ENCODE measurements around the gene HIP1. TPM values are rescaled to one million over a fixed set of nuclear protein-coding genes. Genes with fewer than 3 reads are reported as not detected.

HIP1 gene
- total RNA-seq, 1 experiment from 2014 or later = 13.7 TPM

DNA sequence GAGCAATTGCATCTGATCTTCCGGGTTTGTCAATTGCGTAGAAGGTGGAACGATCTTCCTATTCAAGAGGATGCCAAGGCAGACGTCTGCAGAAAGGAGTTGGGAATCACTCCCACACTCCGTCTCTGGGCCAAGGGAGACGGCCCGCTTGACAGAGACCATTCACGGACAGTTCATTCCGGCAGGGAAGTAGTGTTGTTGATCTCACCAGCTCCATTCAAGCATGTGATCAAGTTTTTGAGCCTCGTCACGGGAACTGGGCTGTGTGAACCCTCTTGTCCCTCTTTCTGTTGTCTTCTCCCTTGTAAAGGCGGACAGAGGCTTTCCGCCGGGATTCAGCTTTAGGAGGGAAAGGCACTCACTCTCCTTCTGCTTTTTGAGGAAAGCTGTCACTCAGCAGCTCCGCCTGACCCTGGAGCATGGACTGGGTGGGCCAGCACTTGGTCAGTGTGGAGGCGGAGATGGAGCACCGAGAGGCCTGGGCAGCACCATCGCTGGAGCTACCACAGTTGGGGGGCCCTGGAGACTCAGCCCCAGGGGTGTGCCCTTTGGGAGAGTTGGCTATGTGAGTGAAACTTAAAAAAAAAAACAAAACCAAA lies 201.7 kb downstream of the HIP1 start:
- Histone ChIP-seq H3K4me1 (no peaks in the 10 kb centered on the region), H3K9me3 (no peaks in the 10 kb centered on the region), H3K27me3 (replicated peaks; ENCODE audit: control insufficient read depth, insufficient read depth, low read length) (no peaks in the 10 kb centered on the region), H3K4me3 (ENCODE audit: low read depth, low read length) (no peak overlapping the region), H3K36me3 (ENCODE audit: control insufficient read depth, insufficient read depth, low read length) (no peaks in the 10 kb centered on the region)
- intact Hi-C loops (cut with micrococcal nuclease; ENCODE audit: unreplicated experiment) = no loop called here
- no peaks in the 10 kb centered on the region for H3K27me3 Mint-ChIP-seq (ENCODE audit: insufficient read depth, unreplicated experiment)
- BruUV-seq (replicated peaks) = no TSS peak
- POLR2A ChIA-PET = no interaction called here
- peaks cover 4% of the 10 kb centered on the region for H3K36me3 Mint-ChIP-seq (ENCODE audit: insufficient read depth, unreplicated experiment)
- no peaks in the 10 kb centered on the region for H3K4me1 Mint-ChIP-seq (ENCODE audit: low read depth, unreplicated experiment)
- TF ChIP-seq, protein P1, sequence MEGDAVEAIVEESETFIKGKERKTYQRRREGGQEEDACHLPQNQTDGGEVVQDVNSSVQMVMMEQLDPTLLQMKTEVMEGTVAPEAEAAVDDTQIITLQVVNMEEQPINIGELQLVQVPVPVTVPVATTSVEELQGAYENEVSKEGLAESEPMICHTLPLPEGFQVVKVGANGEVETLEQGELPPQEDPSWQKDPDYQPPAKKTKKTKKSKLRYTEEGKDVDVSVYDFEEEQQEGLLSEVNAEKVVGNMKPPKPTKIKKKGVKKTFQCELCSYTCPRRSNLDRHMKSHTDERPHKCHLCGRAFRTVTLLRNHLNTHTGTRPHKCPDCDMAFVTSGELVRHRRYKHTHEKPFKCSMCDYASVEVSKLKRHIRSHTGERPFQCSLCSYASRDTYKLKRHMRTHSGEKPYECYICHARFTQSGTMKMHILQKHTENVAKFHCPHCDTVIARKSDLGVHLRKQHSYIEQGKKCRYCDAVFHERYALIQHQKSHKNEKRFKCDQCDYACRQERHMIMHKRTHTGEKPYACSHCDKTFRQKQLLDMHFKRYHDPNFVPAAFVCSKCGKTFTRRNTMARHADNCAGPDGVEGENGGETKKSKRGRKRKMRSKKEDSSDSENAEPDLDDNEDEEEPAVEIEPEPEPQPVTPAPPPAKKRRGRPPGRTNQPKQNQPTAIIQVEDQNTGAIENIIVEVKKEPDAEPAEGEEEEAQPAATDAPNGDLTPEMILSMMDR (IDR thresholded peaks at IDR 0.05; ENCODE audit: insufficient read depth in 1 of 2, low read depth in 1 of 2, low read length in 1 of 2, severe bottlenecking in 1 of 2, unreplicated experiment in 1 of 2) = no peak
- H3K9me3 Mint-ChIP-seq (ENCODE audit: unreplicated experiment) = no peaks in the 10 kb centered on the region
- CTCF ChIA-PET = no interaction called here
- no peak overlapping the region for H3K27ac Mint-ChIP-seq (ENCODE audit: unreplicated experiment)
- DNase-seq = peak in 1 of 2 experiments; percentile 7
- no peak overlapping the region for H3K4me3 Mint-ChIP-seq (ENCODE audit: unreplicated experiment)

DNA sequence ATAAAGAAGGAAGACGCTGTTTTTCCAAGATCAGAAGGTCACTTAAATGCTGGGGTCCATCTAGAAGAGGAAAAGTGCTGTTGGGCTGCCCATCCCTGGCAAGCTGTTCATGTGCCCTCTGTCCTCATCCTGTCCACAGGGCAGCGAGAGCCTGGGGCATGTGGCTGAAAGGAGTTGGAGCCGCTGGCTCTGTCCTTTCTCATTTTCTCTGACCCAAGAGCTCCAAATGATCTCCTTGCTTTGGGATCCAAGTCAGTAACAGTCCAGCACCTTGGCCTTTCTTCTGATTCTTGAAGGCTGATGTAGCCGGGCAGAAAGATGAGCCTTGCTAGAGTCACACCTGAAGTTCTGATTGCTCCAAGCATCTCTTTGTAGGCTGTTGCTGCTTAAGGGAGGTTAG lies 202.2 kb downstream of the HIP1 start:
- Histone ChIP-seq H3K27me3 (replicated peaks; ENCODE audit: control insufficient read depth, insufficient read depth, low read length) (no peaks in the 10 kb centered on the region), H3K36me3 (ENCODE audit: control insufficient read depth, insufficient read depth, low read length) (no peaks in the 10 kb centered on the region), H3K4me3 (ENCODE audit: low read depth, low read length) (no peak overlapping the region), H3K4me1 (no peaks in the 10 kb centered on the region), H3K9me3 (no peaks in the 10 kb centered on the region)
- intact Hi-C loops (cut with micrococcal nuclease; ENCODE audit: unreplicated experiment) = no loop called here
- BruUV-seq (replicated peaks) = no TSS peak
- H3K4me1 Mint-ChIP-seq (ENCODE audit: low read depth, unreplicated experiment) = peaks cover 4% of the 10 kb centered on the region
- POLR2A ChIA-PET = no interaction called here
- CTCF ChIA-PET = no interaction called here
- no peak overlapping the region for H3K4me3 Mint-ChIP-seq (ENCODE audit: unreplicated experiment)
- peaks cover 4% of the 10 kb centered on the region for H3K36me3 Mint-ChIP-seq (ENCODE audit: insufficient read depth, unreplicated experiment)
- no peak overlapping the region for H3K27ac Mint-ChIP-seq (ENCODE audit: unreplicated experiment)
- no peaks in the 10 kb centered on the region for H3K9me3 Mint-ChIP-seq (ENCODE audit: unreplicated experiment)
- DNase-seq = peak in 1 of 2 experiments; percentile 18
- no peaks in the 10 kb centered on the region for H3K27me3 Mint-ChIP-seq (ENCODE audit: insufficient read depth, unreplicated experiment)
- TF ChIP-seq, protein P1 (IDR thresholded peaks at IDR 0.05; ENCODE audit: insufficient read depth in 1 of 2, low read depth in 1 of 2, low read length in 1 of 2, severe bottlenecking in 1 of 2, unreplicated experiment in 1 of 2) = no peak

DNA sequence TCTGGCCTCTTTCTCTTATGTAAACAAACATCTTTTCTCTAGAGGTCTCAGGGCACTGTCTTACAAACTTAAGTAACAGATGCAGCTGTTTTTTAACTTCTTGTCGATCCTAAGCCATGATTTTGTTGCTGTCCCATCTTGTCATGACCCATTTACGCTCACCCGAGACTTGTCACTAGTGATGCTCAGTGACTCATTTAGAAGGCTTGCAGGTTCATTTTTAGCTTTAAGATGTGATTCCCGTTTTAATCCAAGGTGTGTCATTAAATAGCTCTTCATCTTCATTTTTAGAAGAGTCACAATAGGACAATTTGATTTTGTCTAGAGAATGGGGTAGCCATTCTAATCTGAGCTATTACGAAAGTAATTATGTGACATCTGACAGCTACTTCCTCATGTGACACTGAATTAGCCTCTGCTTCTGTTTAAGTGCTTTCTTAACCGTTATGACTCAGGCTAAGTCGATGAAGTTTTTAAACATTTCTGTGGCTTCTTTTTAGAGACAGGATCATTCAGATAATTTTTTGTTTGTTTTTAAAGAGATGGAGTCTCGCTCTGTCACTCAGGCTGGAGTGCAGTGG lies 203.9 kb downstream of the HIP1 start:
- TF ChIP-seq, protein P1 (IDR thresholded peaks at IDR 0.05; ENCODE audit: insufficient read depth in 1 of 2, low read depth in 1 of 2, low read length in 1 of 2, severe bottlenecking in 1 of 2, unreplicated experiment in 1 of 2) = no peak
- H3K4me1 Mint-ChIP-seq (ENCODE audit: low read depth, unreplicated experiment) = peaks cover 7% of the 10 kb centered on the region
- TSS peak; percentile 21 for BruUV-seq (replicated peaks)
- ChIA-PET CTCF (interaction anchor here (0.6 kb wide), 1 partner anchor 9 kb away, joined by 7 read pairs; no protein-coding TSS in a partner anchor), POLR2A (no interaction called here)
- no peaks in the 10 kb centered on the region for H3K9me3 ChIP-seq
- no peak overlapping the region for H3K4me3 Mint-ChIP-seq (ENCODE audit: unreplicated experiment)
- H3K4me3 ChIP-seq (ENCODE audit: low read depth, low read length) = no peak overlapping the region
- no peaks in the 10 kb centered on the region for H3K27me3 Mint-ChIP-seq (ENCODE audit: insufficient read depth, unreplicated experiment)
- DNase-seq = no peak
- H3K4me1 ChIP-seq = no peaks in the 10 kb centered on the region
- no peaks in the 10 kb centered on the region for H3K36me3 ChIP-seq (ENCODE audit: control insufficient read depth, insufficient read depth, low read length)
- no peaks in the 10 kb centered on the region for H3K36me3 Mint-ChIP-seq (ENCODE audit: insufficient read depth, unreplicated experiment)
- H3K9me3 Mint-ChIP-seq (ENCODE audit: unreplicated experiment) = no peaks in the 10 kb centered on the region
- intact Hi-C loops (cut with micrococcal nuclease; ENCODE audit: unreplicated experiment) = no loop called here
- no peak overlapping the region for H3K27ac Mint-ChIP-seq (ENCODE audit: unreplicated experiment)
- H3K27me3 ChIP-seq (replicated peaks; ENCODE audit: control insufficient read depth, insufficient read depth, low read length) = no peaks in the 10 kb centered on the region

All from Caco-2 (cell line).